ENCODE results near the gene TSPAN32. TPM values are rescaled to one million over a fixed set of nuclear protein-coding genes. Genes with fewer than 3 reads are reported as not detected.

TSPAN32 gene
- total RNA-seq, 1 experiment from 2014 or later = not detected

DNA sequence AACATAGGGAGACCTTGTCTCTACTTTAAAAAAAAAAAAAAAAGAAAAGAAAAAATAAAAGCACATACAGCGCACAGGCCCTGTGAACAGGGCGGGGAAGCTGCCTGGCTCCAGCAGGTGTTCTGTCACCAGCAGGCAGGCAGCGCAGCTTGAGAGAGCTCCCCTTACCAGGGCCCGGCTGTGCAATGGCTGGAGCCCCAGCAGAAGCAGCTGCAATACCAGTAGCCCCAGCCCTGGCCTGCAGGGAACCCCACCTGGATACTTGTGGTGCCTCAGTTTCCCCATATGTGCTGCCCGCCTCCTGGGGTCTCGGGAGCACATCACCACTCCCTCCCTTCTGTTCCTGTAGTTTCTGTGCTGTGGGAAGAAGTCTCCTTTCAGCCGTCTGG is 12.3 kb downstream of the TSPAN32 start:
- H3K36me3 ChIP-seq (ENCODE audit: insufficient read depth, low read length) = no peaks in the 10 kb centered on the region
- no peaks in the 10 kb centered on the region for H3K4me1 ChIP-seq (ENCODE audit: low read length)
- no peaks in the 10 kb centered on the region for H3K9me3 ChIP-seq (ENCODE audit: low read length)
- H3K27ac ChIP-seq (ENCODE audit: low read length) = no peak overlapping the region
- DNase-seq = no peak
- no peaks in the 10 kb centered on the region for H3K79me2 ChIP-seq (ENCODE audit: low read length)
- H2AFZ ChIP-seq (ENCODE audit: low read length) = no peak overlapping the region
- no peak overlapping the region for H3K4me2 ChIP-seq (ENCODE audit: low read depth, low read length, poor library complexity, severe bottlenecking)
- no peak overlapping the region for H3K4me3 ChIP-seq (ENCODE audit: low read length)
- H3K9me2 ChIP-seq (replicated peaks; ENCODE audit: insufficient read depth, low read length) = no peaks in the 10 kb centered on the region
- H3K27me3 ChIP-seq (ENCODE audit: low read length) = no peaks in the 10 kb centered on the region
- no peak overlapping the region for H3K9ac ChIP-seq (ENCODE audit: low read length)
- no peaks in the 10 kb centered on the region for H4K20me1 ChIP-seq (ENCODE audit: insufficient read depth, low read depth, low read length)

DNA sequence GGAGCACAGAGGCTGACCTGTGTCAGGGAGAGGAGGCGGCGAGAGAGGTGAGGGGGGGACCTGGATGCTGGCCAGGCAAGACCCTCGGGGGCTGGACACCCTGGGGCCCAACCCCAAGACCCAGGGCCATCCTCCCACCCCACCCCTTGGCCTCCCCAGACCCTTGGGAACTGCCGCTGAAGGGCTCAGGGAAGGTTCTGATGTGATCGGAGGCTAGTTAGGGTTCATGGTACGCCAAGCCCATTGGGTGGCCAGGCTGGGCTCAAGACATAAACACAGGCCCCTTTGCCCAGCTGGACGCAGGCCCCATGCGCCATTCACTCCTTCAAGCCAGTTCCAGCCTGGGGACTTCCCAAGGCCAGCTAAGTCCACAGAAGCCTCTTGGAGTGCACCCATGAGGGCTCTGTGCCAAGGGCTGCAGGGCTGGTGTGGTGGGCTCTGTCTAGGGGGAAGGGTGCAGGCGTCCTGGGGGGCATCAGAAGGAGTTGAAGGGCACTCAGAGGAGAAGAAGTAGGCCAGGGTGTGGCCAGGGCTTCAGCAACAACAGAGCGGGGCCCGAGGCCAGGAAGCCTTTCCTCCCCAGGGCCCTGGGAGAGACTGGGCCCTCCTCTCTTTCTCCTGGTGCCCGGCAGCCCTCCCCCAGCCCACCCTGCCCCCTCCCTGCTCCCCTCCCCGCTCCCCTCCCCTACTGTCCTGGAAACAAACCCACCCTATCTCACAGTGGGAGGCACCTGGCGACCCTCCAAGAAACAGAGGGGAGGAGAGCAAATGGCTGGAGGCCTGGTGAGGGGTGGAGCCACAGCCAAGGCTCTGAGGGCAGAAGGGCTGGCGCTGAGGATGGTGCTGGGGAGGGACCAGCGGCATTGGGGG is 12.9 kb downstream of the TSPAN32 start:
- Histone ChIP-seq H3K27me3 (ENCODE audit: low read length) (no peaks in the 10 kb centered on the region), H3K27ac (ENCODE audit: low read length) (no peak overlapping the region), H3K9ac (ENCODE audit: low read length) (no peak overlapping the region), H2AFZ (ENCODE audit: low read length) (no peak overlapping the region), H3K36me3 (ENCODE audit: insufficient read depth, low read length) (no peaks in the 10 kb centered on the region), H3K79me2 (ENCODE audit: low read length) (no peaks in the 10 kb centered on the region), H3K9me3 (ENCODE audit: low read length) (no peaks in the 10 kb centered on the region), H3K4me2 (ENCODE audit: low read depth, low read length, poor library complexity, severe bottlenecking) (no peak overlapping the region), H3K9me2 (replicated peaks; ENCODE audit: insufficient read depth, low read length) (no peaks in the 10 kb centered on the region), H4K20me1 (ENCODE audit: insufficient read depth, low read depth, low read length) (no peaks in the 10 kb centered on the region), H3K4me3 (ENCODE audit: low read length) (no peak overlapping the region), H3K4me1 (ENCODE audit: low read length) (no peaks in the 10 kb centered on the region)
- DNase-seq = no peak

DNA sequence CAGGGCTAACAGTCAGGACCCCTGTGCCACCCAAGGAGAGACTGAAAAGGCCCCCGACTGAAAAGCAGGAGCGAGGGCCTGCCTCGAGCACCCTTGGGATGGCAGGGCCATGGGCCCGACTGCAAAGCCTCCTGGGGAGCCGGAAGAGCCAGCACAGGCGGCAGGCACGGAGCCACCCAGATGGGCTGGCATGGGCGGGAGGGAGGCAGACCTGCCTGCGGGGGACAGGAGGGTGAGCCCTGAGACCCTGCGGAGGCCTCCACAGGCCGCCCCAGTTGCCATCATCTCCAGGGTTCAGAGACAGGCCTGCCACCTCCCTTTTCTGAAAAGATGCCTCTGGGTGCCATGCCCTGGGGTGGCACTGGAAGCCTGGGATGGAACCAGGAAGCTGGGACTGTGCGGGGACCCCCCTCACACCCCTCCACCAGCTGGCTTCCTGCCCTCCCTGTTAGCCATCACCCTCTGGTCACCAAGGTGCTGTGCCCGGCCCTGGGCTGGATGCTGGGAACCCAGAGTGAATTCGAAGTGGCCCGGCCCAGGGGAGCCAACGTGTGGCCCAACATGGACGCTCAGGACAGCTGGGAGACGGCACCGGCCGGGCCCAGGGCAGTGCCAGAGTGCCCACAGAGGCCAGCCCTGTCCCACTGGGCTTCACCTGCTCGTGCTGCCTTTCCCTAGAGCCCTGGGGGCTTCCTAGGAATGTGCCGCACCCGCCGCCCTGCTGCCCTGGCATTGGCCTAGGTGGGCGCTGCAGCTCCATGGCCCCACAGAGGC is 13.8 kb downstream of the TSPAN32 start:
- H3K4me2 ChIP-seq (ENCODE audit: low read depth, low read length, poor library complexity, severe bottlenecking) = no peak overlapping the region
- no peaks in the 10 kb centered on the region for H3K9me2 ChIP-seq (replicated peaks; ENCODE audit: insufficient read depth, low read length)
- no peaks in the 10 kb centered on the region for H3K27me3 ChIP-seq (ENCODE audit: low read length)
- no peak overlapping the region for H3K9ac ChIP-seq (ENCODE audit: low read length)
- H3K36me3 ChIP-seq (ENCODE audit: insufficient read depth, low read length) = no peaks in the 10 kb centered on the region
- DNase-seq = no peak
- no peaks in the 10 kb centered on the region for H3K9me3 ChIP-seq (ENCODE audit: low read length)
- H3K27ac ChIP-seq (ENCODE audit: low read length) = no peak overlapping the region
- no peaks in the 10 kb centered on the region for H3K79me2 ChIP-seq (ENCODE audit: low read length)
- H4K20me1 ChIP-seq (ENCODE audit: insufficient read depth, low read depth, low read length) = no peaks in the 10 kb centered on the region
- no peaks in the 10 kb centered on the region for H3K4me1 ChIP-seq (ENCODE audit: low read length)
- no peak overlapping the region for H2AFZ ChIP-seq (ENCODE audit: low read length)
- H3K4me3 ChIP-seq (ENCODE audit: low read length) = no peak overlapping the region

- no peak overlapping the region for H3K4me2 ChIP-seq (ENCODE audit: low read depth, low read length, poor library complexity, severe bottlenecking)
- no peaks in the 10 kb centered on the region for H3K4me1 ChIP-seq (ENCODE audit: low read length)
- H3K4me3 ChIP-seq (ENCODE audit: low read length) = no peak overlapping the region
- H3K27me3 ChIP-seq (ENCODE audit: low read length) = no peaks in the 10 kb centered on the region
- H3K79me2 ChIP-seq (ENCODE audit: low read length) = no peaks in the 10 kb centered on the region
- H3K27ac ChIP-seq (ENCODE audit: low read length) = no peak overlapping the region
- DNase-seq = no peak
- no peak overlapping the region for H3K9ac ChIP-seq (ENCODE audit: low read length)
- H3K36me3 ChIP-seq (ENCODE audit: insufficient read depth, low read length) = no peaks in the 10 kb centered on the region
- H4K20me1 ChIP-seq (ENCODE audit: insufficient read depth, low read depth, low read length) = no peaks in the 10 kb centered on the region
- no peak overlapping the region for H2AFZ ChIP-seq (ENCODE audit: low read length)
- H3K9me2 ChIP-seq (replicated peaks; ENCODE audit: insufficient read depth, low read length) = no peaks in the 10 kb centered on the region
- H3K9me3 ChIP-seq (ENCODE audit: low read length) = no peaks in the 10 kb centered on the region
Observed at GRCh38 chr11:2316169-2316962, 14.6 kb downstream of the TSPAN32 start.

DNA sequence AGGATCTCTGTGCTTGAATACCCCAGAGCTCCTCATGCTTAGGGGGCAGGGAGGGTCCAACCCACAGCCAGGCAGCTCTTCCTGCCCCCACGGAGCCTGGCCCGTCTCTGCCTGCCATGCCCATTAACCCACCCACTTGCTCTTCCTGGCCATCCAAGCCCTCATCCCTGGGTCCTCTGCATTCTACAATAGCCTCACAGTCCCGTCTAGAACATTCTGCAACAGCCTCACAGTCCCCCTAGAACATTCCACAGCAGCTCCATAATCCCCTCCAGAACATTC is 15.1 kb downstream of the TSPAN32 start:
- Histone ChIP-seq H2AFZ (ENCODE audit: low read length) (no peak overlapping the region), H3K4me1 (ENCODE audit: low read length) (no peaks in the 10 kb centered on the region)

GRCh38 chr11:2317354-2318050 is 15.7 kb downstream of the TSPAN32 start:
- Histone ChIP-seq H3K79me2 (ENCODE audit: low read length) (no peaks in the 10 kb centered on the region), H3K9me3 (ENCODE audit: low read length) (no peaks in the 10 kb centered on the region), H3K27ac (ENCODE audit: low read length) (no peak overlapping the region), H3K4me2 (ENCODE audit: low read depth, low read length, poor library complexity, severe bottlenecking) (no peak overlapping the region), H3K9ac (ENCODE audit: low read length) (no peak overlapping the region), H3K9me2 (replicated peaks; ENCODE audit: insufficient read depth, low read length) (no peaks in the 10 kb centered on the region), H3K27me3 (ENCODE audit: low read length) (no peaks in the 10 kb centered on the region), H3K4me1 (ENCODE audit: low read length) (no peaks in the 10 kb centered on the region), H4K20me1 (ENCODE audit: insufficient read depth, low read depth, low read length) (no peaks in the 10 kb centered on the region), H3K36me3 (ENCODE audit: insufficient read depth, low read length) (no peaks in the 10 kb centered on the region), H2AFZ (ENCODE audit: low read length) (no peak overlapping the region), H3K4me3 (ENCODE audit: low read length) (no peak overlapping the region)
- DNase-seq = no peak

More for the DNA sequence above, 15.1 kb downstream of the TSPAN32 start:
- H3K9me3 ChIP-seq (ENCODE audit: low read length) = no peaks in the 10 kb centered on the region
- no peak overlapping the region for H3K4me3 ChIP-seq (ENCODE audit: low read length)
- no peaks in the 10 kb centered on the region for H4K20me1 ChIP-seq (ENCODE audit: insufficient read depth, low read depth, low read length)
- H3K27me3 ChIP-seq (ENCODE audit: low read length) = no peaks in the 10 kb centered on the region
- no peak for DNase-seq
- no peaks in the 10 kb centered on the region for H3K79me2 ChIP-seq (ENCODE audit: low read length)
- H3K9me2 ChIP-seq (replicated peaks; ENCODE audit: insufficient read depth, low read length) = no peaks in the 10 kb centered on the region
- H3K36me3 ChIP-seq (ENCODE audit: insufficient read depth, low read length) = no peaks in the 10 kb centered on the region
- no peak overlapping the region for H3K4me2 ChIP-seq (ENCODE audit: low read depth, low read length, poor library complexity, severe bottlenecking)
- H3K9ac ChIP-seq (ENCODE audit: low read length) = no peak overlapping the region
- H3K27ac ChIP-seq (ENCODE audit: low read length) = no peak overlapping the region

DNA sequence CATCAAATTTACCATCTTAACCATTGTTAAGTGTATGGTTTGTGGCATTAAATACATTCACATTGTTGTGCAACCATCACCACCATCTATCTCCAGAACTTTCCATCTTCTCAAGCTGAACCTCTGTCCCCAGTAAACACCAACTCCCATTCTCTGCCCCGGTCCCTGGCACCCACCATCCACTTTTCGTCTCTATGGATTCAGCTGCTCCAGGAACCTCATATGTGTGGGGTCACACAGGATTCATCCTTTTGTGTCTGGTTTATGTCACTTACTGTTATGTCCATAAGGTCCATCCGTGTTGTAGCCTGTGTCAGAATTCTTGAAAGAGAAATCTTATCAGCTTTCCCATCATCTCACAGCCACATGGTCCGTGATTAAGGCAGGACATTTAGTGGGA is 16.3 kb downstream of the TSPAN32 start:
- Histone ChIP-seq H3K9me2 (replicated peaks; ENCODE audit: insufficient read depth, low read length) (no peaks in the 10 kb centered on the region), H4K20me1 (ENCODE audit: insufficient read depth, low read depth, low read length) (no peaks in the 10 kb centered on the region), H3K4me2 (ENCODE audit: low read depth, low read length, poor library complexity, severe bottlenecking) (no peak overlapping the region), H3K4me1 (ENCODE audit: low read length) (no peaks in the 10 kb centered on the region), H2AFZ (ENCODE audit: low read length) (no peak overlapping the region), H3K9me3 (ENCODE audit: low read length) (no peaks in the 10 kb centered on the region), H3K4me3 (ENCODE audit: low read length) (no peak overlapping the region), H3K36me3 (ENCODE audit: insufficient read depth, low read length) (no peaks in the 10 kb centered on the region), H3K9ac (ENCODE audit: low read length) (no peak overlapping the region), H3K27ac (ENCODE audit: low read length) (no peak overlapping the region), H3K27me3 (ENCODE audit: low read length) (no peaks in the 10 kb centered on the region), H3K79me2 (ENCODE audit: low read length) (no peaks in the 10 kb centered on the region)
- no peak for DNase-seq
